RWPE2 (cell line): ENCODE results near the gene GPHN.
A peak's percentile ranks its signal among the peaks of the same experiment; 100 is the strongest.
"Not testable (repeated sequence)": the region's sequence is repeated elsewhere in the genome, so short reads cannot be mapped to it uniquely, and the experiment has no call there.

Source experiments
- ATAC-seq: fragments of 200-7000 bp; cut with Tn5 transposase; 3 replicates; pipeline ENCODE4 v1.9.1; 2021; ENCODE audit warnings: low read depth
- DNase-seq: peaks from one replicate; pipeline ENCODE4 v3.0.0-alpha.2; 2020; ENCODE audit warnings: low spot score
- H3K27ac ChIP-seq: fragments of 450-650 bp; 2 replicates; pipeline ENCODE4 v1.5.1; 2017; ENCODE audit warnings: mild to moderate bottlenecking; ENCODE audit not compliant: poor library complexity, severe bottlenecking
- H3K27me3 ChIP-seq: fragments of 250-450 bp; sonication (Bioruptor Pico); 2 replicates; pipeline ENCODE4 v1.5.1; 2021; ENCODE audit warnings: mild to moderate bottlenecking, moderate library complexity; ENCODE audit not compliant: insufficient read depth, poor library complexity, severe bottlenecking
- H3K36me3 ChIP-seq: fragments of 250-450 bp; sonication (Bioruptor Pico); 2 replicates; pipeline ENCODE4 v1.5.1; 2020; ENCODE audit warnings: low read depth, mild to moderate bottlenecking, moderate library complexity
- H3K4me1 ChIP-seq: fragments of 250-450 bp; sonication (Bioruptor Pico); 2 replicates; pipeline ENCODE4 v1.5.1; 2021; ENCODE audit warnings: mild to moderate bottlenecking, moderate library complexity; ENCODE audit not compliant: insufficient read depth, poor library complexity, severe bottlenecking
- H3K4me3 ChIP-seq: fragments of 250-450 bp; sonication (Bioruptor Pico); 2 replicates; pipeline ENCODE4 v1.5.1; 2021; ENCODE audit warnings: mild to moderate bottlenecking, moderate library complexity; ENCODE audit not compliant: severe bottlenecking
- H3K9me3 ChIP-seq: fragments of 250-450 bp; sonication (Bioruptor Pico); 2 replicates; pipeline ENCODE4 v1.5.1; 2021; ENCODE audit warnings: mild to moderate bottlenecking, moderate library complexity; ENCODE audit not compliant: severe bottlenecking
- CTCF ChIP-seq: fragments of 450-650 bp; IDR thresholded peaks from one replicate; pipeline ENCODE4 v1.5.1; 2017; ENCODE audit warnings: mild to moderate bottlenecking, moderate library complexity; ENCODE audit not compliant: poor library complexity, severe bottlenecking

Gene GPHN

DNA sequence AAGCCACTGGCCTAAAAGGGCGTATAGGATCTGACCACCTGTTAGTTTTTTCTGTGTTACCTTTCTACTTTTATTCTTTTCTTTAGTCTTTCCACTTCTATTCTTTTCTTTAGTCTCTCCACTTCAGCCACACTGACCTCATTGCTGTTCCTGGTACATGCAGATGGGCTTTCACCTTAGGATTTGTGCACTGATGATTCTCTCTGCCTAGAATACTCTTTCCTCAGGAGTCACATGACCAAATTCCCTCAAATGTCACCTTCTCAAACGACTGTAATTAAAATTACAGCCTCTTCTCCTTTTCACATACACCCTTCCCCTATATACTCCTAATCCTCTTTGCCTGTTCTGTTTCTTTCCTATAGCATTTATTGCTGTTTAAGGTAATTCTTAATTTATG, 36.0 kb downstream of the GPHN start:
- H3K9me3 ChIP-seq, result no peaks in the 10 kb centered on the region
- DNase-seq (no peak), ATAC-seq (no peak)
- H3K36me3 ChIP-seq, result no peaks in the 10 kb centered on the region
- H3K27me3 ChIP-seq, result no peaks in the 10 kb centered on the region
- H3K4me1 ChIP-seq, result no peaks in the 10 kb centered on the region
- no peak for TF ChIP-seq CTCF
- no peak overlapping the region for H3K4me3 ChIP-seq
- H3K27ac ChIP-seq, result no peak overlapping the region

DNA sequence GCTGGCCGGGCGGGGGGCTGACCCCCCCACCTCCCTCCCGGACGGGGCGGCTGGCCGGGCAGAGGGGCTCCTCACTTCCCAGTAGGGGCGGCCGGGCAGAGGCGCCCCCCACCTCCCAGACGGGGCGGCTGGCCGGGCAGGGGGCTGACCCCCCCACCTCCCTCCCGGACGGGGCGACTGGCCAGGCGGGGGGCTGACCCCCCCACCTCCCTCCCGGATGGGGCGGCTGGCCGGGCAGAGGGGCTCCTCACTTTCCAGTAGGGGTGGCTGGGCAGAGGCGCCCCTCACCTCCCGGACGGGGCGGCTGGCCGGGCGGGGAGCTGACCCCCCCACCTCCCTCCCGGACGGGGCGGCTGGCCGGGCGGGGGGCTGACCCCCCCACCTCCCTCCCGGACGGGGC, 37.2 kb downstream of the GPHN start:
- not testable (repeated sequence) for H3K4me1 ChIP-seq, H3K36me3 ChIP-seq, H3K9me3 ChIP-seq, H3K4me3 ChIP-seq, H3K27me3 ChIP-seq, DNase-seq, H3K27ac ChIP-seq, ATAC-seq

GRCh38 chr14:66545751-66546150, 37.8 kb downstream of the GPHN start:
- not testable (repeated sequence) for ATAC-seq, H3K9me3 ChIP-seq, DNase-seq, H3K4me3 ChIP-seq, H3K36me3 ChIP-seq, H3K4me1 ChIP-seq, H3K27ac ChIP-seq, H3K27me3 ChIP-seq

DNA sequence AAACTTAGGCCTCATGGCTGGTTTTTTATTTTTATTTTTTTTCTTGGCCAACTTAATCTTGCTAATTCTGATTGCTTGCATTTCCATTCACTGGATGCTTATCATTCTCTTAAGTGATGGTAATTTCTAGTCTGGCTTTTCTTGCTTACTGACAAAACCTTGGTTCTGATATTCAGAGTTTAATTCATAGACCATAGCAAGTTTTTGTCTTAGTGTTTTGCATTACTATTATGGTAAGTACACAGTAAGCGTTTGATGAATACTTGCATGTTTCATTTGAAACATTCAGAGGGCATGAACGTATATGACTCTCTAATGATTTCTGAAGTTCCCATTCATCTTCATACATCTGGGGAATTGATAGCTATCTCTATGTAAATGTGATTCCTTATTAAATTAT, 55.8 kb downstream of the GPHN start:
- no peak for ATAC-seq

DNA sequence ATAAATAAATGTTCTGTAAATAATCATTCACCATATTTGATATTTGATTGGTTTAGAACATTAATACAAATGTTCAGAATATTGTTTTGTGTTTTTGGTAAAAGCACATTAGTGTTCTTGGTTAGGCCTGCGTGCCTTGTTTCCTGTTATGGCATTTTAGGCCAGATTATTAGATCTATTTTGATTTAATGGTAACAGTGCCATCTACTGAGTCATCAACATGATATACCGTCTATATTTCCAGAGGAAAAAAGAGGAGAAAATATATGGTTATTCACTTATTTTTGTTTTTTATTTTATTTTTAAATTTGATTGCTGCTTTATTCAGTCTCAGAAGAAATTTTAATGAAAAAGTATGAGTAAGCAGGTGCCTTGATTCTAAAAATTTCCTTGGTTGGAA, 60.3 kb downstream of the GPHN start:
- no peak overlapping the region for H3K27ac ChIP-seq
- H3K9me3 ChIP-seq, result peaks cover 2% of the 10 kb centered on the region
- H3K36me3 ChIP-seq, result no peaks in the 10 kb centered on the region
- H3K4me1 ChIP-seq, result no peaks in the 10 kb centered on the region
- no peaks in the 10 kb centered on the region for H3K27me3 ChIP-seq
- peak; percentile 12 for TF ChIP-seq CTCF
- no peak overlapping the region for H3K4me3 ChIP-seq
- no peak for ATAC-seq
- no peak for DNase-seq

More for the DNA sequence above, 55.8 kb downstream of the GPHN start:
- Histone ChIP-seq H3K4me3 (no peak overlapping the region), H3K9me3 (no peaks in the 10 kb centered on the region), H3K4me1 (no peaks in the 10 kb centered on the region), H3K27ac (no peak overlapping the region), H3K36me3 (no peaks in the 10 kb centered on the region), H3K27me3 (no peaks in the 10 kb centered on the region)
- no peak for TF ChIP-seq CTCF
- DNase-seq, result no peak

GRCh38 chr14:66572826-66573225, 64.9 kb downstream of the GPHN start:
- ATAC-seq, result no peak
- H3K27ac ChIP-seq, result no peak overlapping the region

More at GRCh38 chr14:66572826-66573225, 64.9 kb downstream of the GPHN start:
- Histone ChIP-seq H3K27me3 (no peaks in the 10 kb centered on the region), H3K9me3 (peaks cover 2% of the 10 kb centered on the region), H3K36me3 (no peaks in the 10 kb centered on the region), H3K4me3 (no peak overlapping the region), H3K4me1 (no peaks in the 10 kb centered on the region)
- no peak for TF ChIP-seq CTCF
- DNase-seq, result no peak
